Activated CD8-positive, alpha-beta memory T cell treated with anti-CD3 and anti-CD28 coated beads for 1 hour (primary cell): Measurements from ENCODE around the gene TMTC2.
A peak's percentile ranks its signal among the peaks of the same experiment; 100 is the strongest.

Experiments used
- DNase-seq, 2 donors: peaks; one replicate each; pipeline ENCODE4 v3.0.0-alpha.2; 2020; ENCODE audit warnings: low read depth in 1 of 2; ENCODE audit errors: extremely low read depth in 1 of 2

TMTC2 gene

DNA sequence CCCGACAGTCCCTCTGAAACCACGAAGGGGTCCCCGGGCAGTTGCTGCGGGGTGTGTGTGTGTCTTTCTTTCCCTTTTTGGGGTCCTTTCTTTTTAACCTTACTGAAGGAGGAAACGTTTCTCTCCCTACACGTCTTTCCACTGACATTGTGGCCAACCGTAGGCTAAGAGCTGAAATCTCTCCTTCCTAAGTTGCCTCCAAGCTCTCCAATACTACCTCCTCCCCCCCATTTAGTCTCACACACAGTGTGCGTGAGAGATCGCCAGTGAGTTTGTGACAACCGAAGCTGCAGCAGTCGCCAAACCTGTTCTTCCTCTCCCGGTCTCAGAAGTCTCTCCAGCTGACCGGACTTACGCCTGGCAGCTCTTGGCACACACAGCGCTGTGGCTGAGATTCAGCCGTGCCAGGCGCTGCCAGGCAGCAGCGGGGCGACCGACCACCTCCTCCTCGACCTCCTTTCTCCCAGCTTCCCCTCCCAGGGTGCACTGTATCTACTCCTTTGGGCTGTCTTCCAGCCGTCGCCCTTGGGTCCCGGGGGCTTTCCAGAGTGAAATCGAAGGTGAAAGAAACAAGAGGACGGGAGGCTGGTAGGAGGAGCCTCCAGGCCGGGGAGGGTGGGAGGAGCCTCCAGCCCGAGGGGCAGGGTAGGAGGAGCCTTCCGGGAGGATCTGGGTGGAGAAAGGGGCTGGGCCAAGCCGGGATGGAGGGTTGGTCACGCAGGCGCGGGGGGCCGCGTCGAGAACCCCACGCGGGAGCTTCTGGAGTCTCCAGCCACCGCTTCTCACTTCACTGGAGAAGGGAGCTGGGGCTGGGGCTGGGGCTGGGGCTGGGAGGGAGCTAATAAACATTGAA is at the start of gene TMTC2:
Gene TMTC2 (plus strand): TSS at position 739 of the 853 bp plus-strand sequence.
- DNase-seq = peak; percentile 66 to 78

DNA sequence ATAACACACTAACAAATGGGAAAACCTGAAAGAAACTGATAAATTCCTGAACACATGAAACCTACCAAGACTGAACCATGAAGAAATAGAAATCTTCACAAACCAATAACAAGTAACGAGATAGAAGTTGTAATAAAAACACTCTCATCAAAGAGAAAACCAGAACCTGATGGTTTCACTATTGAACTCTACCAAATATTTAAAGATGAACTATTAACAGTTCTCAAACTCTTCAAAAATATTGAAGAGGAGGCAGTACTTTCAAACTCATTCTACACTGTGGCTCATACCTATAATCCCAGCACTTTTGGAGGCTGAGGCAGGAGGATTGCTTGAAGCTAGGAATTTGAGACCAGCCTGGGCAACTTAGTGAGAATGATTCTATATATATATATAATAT is 48.4 kb upstream of the TMTC2 start:
- DNase-seq = no peak

DNA sequence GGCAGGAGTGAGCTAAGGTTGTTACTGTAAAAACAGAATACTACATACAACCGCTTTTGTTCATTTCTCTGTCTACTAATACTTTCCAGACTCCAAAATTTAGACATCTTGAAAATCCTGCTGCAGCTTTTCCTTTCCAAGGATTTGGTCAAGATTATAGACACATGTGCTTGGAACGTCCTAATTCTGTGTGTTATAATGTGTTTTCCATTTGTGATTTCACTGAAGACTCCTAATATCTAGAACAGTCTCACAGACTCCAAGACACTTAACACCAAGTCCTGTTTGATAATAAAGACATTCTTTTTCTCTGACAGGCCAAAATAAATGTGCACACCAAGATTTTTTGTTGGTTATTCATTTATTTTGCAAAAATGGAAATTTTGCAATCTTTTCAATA is 41.8 kb upstream of the TMTC2 start:
- DNase-seq = no peak

DNA sequence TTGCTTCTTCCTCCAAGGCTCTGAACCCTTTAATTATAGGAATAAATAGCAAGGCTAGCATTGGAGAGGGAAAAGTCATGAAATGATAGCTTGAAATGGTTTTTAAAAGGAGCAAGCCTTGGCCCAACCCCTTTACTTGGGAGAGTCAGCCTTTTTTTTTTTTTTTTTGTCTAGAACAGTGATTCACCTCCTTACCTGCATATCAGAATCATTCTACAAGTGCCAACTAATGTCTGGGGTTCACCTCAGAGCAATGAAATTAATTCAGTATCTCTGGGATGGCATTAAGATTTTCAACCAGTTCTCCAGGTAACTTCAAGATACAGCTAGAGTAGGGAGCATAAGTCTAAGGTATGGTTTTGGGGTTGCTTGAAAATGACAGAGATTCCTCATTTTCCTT is 41.3 kb upstream of the TMTC2 start:
- no peak for DNase-seq

DNA sequence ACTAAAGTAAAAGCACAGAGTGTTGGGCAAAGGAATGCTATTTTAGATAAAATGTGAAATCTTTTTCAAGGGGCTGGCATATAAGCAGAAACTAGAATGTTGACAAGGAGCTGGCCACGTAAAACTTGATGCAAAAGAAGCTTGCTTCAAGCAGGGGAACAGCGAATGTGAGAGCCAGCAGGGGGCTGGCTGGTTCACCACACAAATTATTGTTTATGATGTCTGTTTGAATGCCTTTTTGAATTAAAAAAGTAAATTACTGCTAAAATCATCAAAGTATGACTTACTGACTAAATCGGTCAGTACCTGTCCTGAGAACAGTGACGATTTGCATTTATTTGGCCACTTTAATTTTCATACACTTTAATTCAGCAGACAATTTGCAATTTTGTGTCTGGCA is 38.9 kb upstream of the TMTC2 start:
- no peak for DNase-seq

GRCh38 chr12:82648259-82648909 is 38.3 kb upstream of the TMTC2 start:
- DNase-seq = no peak

GRCh38 chr12:82650627-82651337 is 35.9 kb upstream of the TMTC2 start:
- no peak for DNase-seq

GRCh38 chr12:82651489-82651888 is 35.2 kb upstream of the TMTC2 start:
- DNase-seq = no peak

DNA sequence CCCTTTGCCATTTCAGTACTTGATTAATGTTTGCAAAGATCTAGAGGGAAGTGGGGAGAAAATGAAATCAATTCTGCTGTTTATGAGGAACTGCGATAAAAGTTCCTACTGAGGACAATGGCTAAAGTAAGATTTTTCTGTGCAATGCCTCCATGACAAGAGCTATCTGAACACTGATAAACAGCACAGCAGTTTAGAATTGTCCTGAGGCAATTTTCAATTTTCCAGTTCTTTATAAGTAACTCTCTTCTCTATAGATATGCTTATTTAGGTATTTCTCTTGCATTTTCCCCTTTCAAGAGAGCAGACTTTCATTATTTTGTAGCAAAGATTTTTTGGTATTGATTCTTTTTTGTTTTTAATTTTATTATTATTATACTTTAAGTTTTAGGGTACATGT is 34.6 kb upstream of the TMTC2 start:
- no peak for DNase-seq

- DNase-seq = no peak
Measured at GRCh38 chr12:82655751-82656150, 31.0 kb upstream of the TMTC2 start.

DNA sequence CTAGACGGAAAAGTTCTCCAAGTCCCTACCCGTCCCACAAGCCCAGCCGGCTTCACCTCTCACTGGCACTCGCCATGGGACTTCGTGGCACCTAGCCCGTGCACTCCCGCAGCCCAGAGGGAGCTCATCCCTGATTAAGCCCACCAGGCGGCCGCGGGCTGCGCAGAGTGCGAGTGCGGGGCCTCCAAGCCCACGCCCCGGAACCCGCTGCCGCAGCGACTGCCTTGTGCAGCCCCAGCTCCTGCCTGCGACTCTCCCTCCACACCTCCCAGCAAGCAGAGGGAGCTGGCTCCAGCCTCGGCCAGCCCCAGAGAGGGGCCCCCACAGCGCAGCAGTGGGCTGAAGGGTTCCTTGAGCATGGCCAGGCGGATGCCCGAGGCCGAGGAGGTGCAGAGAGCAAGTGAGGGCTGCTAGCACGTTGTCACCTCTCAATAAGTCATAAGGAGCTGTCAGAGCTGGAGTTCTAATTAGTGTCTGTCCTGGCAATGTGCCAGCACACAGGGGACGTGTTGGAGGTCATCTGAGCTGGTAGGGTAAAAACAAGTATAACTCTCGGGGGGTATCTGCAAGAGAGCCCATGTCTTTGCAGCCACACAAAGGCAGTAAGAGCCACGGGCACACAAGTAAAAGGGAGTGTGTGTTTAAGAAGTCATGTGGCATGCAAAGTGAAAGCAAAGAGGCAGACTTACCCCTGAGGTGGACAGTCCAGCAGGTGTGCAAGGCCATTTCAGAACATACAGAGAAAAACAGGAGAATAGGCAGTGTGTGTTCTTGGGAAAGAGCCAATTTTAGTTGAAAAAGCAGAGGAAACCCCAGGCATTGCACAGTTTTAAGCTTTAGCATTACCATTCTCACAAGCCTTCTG is 27.1 kb upstream of the TMTC2 start:
- DNase-seq = no peak

DNA sequence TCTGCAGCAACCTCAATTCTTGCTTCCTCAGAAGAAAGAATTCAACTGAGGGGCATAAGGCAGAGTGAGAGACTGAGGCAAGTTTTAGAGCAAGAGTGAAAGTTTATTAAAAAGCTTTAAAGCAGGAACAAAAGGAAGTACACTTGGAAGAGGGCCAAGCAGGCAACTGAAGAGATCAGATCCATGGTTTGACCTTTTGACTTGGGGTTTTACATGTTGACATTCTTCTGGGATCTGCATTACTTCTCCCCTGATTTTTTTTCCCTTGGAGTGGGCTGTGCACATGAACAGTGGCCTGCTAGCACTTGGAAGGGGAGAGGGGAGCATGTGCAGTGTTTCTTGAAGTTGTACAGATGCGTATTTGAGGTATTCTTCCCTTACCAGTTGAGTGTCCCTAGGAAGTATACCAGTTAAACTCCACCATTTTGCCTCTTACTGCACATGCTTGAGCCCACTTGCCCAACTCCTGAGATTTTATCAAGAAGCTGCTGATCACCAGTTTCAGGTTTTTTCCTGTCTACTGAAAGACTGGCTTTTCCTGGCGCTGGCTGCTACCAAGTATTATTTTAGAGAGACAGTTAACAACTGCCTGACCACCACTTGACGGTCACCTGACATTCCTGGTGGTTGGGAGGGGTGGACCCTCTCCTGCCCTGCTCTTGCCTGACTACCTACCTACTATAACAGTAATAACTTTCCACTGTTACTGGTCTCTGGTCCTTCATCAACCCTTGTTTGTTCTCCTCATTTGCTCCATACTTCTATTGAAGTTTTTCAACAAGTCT is 26.0 kb upstream of the TMTC2 start:
- no peak for DNase-seq

DNA sequence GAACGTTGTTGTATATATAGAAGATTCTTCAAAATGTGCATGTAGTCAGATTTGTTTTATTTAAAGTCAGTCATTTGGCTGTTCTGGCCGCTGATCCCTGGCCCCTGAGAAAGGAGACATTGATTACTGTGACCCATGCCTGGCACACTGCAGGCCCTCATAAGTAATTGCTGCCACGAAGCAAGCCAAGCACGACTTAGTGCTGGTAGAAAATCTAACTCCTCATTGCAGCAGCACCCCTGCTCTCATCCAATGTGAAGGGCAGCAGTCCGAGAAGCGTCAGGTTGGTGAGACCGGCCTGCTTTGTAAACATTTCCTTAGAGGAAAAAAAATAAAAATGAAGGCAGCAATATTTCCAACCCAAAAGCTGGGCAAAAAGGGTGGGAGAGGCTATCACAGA is 22.8 kb upstream of the TMTC2 start:
- no peak for DNase-seq

GRCh38 chr12:82665142-82665923 is 21.4 kb upstream of the TMTC2 start:
- DNase-seq = no peak

DNA sequence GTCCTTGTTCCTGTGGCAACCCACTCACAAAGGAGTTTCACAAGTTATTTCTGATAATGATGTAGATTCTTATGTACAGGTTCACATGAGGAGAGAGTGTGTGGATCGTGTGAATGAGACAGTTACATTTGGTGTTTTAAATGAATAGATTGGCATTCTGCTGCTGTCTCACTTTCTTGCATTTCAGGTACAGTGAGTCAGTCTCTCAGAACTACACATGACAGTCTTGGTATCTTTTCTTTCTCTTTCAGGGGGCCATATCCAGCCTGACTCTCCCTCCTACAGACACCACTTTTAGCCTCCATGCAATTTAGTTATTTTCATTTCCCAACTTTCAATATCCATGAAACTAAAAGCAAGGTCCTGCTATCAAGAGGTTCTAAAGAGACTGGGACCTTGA is 19.9 kb upstream of the TMTC2 start:
- no peak for DNase-seq

DNA sequence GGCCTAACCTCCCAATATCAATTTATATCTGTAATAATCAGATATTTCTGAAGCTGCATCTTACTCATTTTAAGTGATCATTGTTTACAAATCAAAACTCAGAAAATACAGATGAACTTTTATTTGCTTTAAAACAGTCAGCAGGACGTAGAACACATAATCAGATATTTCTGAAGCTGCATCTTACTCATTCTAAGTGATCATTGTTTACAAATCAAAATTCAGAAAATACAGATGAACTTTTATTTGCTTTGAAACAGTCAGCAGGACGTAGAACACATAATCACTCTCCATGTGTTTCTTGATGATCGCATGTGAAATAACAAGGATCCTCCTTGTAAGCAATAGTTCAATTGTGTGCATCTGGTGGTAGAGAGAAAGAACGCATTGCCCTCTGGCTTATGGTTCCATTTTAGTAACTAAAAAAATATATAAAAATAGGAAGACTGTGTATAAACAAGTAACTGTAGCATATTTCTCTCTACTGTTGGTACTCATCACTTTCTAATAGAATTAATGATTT is 15.0 kb upstream of the TMTC2 start:
- DNase-seq = no peak

GRCh38 chr12:82672811-82673495 is 13.8 kb upstream of the TMTC2 start:
- no peak for DNase-seq

- DNase-seq = no peak
Measured at GRCh38 chr12:82673698-82674097, 13.0 kb upstream of the TMTC2 start.

DNA sequence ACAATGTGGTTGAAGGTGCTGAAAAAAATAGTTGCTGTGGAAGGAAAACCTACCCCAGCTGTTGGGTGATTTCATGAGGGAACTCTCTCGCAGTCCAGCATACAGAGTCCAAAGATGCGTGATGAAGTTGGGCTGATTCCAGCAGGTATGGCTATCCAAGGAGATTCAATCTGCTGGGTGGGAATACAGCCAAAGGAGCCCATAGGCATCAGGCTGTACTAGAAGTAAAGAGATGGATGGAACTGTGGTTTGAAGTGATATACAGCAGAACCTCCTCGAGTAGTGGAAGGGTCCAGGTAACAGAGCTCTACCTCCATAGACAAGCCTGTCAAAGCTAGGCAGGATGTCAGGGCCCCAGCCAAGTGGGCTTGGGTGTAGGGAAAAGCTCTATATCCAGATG is 11.5 kb upstream of the TMTC2 start:
- DNase-seq = no peak
